IPS-11a (cell line): ENCODE data around the gene MIER3.

Source experiments
- H3K4me3 ChIP-seq: one replicate; pipeline ENCODE4 v1.5.1; 2013; ENCODE audit warnings: low read depth, low read length, control low read depth

Gene MIER3

DNA sequence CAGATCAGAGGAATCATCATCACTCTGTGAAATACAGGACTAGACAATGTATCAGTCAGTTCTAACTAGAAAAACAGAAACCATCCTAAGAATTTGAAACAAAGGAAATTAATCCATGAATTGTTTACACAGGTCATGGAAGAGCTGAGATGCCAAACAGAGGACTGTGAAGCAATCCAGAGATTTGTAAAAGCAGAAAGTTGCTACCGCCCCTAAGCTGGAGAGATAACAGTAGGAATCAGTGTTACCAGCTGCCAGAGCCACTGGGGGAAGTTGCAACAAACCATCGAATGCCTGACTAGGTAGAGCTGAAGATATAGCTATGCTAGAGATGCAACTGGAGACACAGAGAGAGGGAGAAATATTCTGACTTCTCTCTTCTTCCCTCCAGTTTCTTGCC, 10.4 kb upstream of the MIER3 start:
- H3K4me3 ChIP-seq = no peak overlapping the region

- no peak overlapping the region for H3K4me3 ChIP-seq
Measured at GRCh38 chr5:56961746-56962145, 9.8 kb upstream of the MIER3 start.

- no peak overlapping the region for H3K4me3 ChIP-seq
Measured at GRCh38 chr5:56959326-56959725, 7.4 kb upstream of the MIER3 start.

- no peak overlapping the region for H3K4me3 ChIP-seq
Measured at GRCh38 chr5:56958595-56958994, 6.7 kb upstream of the MIER3 start.

- H3K4me3 ChIP-seq = no peak overlapping the region
Measured at GRCh38 chr5:56954262-56954661, 2.3 kb upstream of the MIER3 start.

- H3K4me3 ChIP-seq = peak overlapping the region; percentile 72
Measured at GRCh38 chr5:56951126-56951945, 587 bp downstream of the MIER3 start.

- peak overlapping the region; percentile 72 for H3K4me3 ChIP-seq
Measured at GRCh38 chr5:56950626-56951125, 1.2 kb downstream of the MIER3 start.

DNA sequence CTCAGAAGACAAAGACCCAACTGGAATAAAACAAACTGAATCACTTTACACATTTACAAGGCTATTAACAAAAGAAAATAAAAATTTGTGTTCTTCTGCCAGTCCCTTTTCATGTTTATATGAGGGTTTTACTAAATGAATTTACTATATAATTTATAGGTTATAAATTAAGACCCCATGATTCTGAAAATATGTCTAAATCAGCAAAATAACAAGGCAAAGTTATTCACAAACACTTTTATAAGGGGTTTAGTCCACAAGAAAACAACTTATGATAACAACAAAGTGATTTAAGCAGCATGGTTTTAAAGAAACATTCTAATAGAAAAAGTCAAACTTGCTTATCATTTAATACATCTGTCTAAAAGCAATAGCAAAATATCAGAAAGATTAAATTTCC, 4.9 kb downstream of the MIER3 start:
- H3K4me3 ChIP-seq = no peak overlapping the region

DNA sequence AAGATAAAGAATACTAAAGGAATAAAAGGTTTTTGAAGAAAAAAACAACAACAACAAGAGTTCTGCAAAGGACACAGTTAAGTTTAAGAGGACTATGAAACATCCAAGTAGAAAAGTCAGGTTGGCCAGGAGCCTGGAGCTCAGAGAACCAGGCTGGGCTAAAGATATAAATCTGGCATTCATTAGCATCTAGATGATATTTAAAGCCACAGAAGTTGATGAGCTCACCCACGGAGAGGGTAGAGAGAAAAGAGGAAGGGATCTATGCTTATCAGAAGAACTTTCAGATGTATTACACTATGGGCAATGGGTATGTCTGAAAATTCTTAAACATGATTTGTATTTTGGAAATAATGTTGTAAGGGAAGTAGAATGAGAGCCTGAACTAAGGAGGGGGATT, 9.9 kb downstream of the MIER3 start:
- no peak overlapping the region for H3K4me3 ChIP-seq

- no peak overlapping the region for H3K4me3 ChIP-seq
Measured at GRCh38 chr5:56938858-56939257, 13.1 kb downstream of the MIER3 start.

- no peak overlapping the region for H3K4me3 ChIP-seq
Measured at GRCh38 chr5:56934325-56934724, 17.6 kb downstream of the MIER3 start.

DNA sequence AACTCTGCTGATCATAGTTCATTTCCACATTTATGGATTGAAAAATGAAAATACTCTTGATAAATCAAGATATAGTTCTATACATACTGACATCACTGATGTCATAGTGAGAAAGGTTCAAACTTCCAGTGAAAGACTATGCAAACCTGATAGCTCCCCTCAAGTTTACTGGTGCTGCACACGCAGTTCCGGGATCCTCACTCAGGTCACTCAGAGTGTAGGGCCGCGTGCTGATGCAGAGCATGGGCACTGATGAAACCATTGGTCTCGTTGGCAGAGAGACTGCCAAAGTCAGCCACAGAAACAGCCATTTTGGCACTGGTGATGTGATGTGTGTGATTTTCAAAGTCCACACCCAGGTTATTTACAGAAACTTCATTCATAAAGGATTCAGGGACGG, 29.0 kb downstream of the MIER3 start:
- H3K4me3 ChIP-seq = no peak overlapping the region

GRCh38 chr5:56919942-56920662, 31.8 kb downstream of the MIER3 start:
- no peak overlapping the region for H3K4me3 ChIP-seq

DNA sequence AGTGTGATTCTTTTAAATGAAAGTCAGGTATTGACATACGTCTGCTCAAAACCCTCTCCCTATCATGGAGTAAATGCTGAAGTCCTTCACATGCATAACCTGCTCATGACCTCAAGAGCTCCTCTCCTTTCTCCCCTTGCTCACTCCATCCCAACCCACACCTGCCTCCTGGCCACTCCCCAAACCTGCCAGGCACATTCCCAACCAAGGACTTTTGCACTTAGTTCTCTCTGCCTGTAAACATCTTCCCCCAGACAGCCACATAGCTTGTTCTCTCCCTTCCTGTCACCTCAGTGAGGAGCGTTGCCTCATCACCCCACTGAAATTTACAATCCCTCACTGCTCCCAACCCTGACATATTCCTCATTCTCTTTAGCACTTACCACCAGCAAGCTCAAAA, 33.9 kb downstream of the MIER3 start:
- H3K4me3 ChIP-seq = no peak overlapping the region

DNA sequence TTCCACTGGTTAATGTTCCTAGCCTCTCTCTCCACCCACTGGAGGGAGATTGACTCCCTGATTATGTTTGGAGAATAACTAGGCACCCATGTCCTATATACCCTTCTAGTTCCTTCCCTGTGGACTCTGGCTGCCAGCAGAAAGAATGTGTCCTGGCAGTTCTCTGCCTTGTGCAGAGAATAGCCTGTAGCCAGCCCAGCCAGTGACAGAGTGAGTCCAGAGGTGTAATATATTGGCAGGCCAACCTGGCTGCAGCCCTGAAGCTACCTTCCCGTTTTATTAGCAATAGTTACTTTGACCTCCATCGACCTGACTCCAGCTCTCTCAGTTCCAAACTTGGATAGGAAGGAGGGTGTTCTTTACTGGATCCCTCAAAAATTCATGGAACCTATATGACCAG, 34.4 kb downstream of the MIER3 start:
- no peak overlapping the region for H3K4me3 ChIP-seq

DNA sequence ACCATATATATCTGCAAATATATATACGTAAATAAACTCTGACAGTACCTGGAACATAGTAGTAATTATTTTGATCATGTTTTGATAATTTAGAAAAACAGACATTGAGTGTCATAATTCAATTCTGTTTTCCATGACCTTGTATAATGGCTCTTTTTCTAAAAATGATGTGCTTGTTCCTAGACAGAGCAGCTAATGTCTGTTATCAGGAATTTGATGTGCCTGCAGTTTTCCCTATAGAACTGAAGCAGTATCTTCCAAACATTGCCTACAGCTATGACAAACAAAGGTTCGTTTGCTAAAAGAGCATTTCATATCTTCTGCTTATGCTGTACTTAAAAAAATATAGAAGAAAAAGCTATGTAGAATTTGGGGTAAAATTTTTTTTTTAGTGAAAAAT, 37.2 kb downstream of the MIER3 start:
- no peak overlapping the region for H3K4me3 ChIP-seq

DNA sequence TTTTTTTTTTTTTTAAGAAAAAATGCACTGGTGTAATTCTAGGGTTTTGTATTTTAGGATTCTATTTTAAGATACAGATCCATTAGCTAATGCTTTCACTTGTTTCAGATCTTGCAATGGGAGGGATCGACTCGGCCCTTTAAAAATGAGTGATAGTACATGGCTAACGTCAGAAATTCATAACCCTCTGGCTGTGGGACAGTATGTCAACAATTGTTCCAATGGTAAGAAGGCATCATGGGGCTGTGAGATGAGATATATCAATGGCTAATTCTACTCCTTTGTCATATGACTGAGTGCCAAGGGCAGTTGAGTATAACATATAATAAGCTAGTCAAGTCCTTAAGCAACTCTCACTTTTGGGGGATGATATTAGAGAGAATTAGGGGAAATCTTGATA, 38.2 kb downstream of the MIER3 start:
- H3K4me3 ChIP-seq = no peak overlapping the region

- peak overlapping the region; percentile 80 for H3K4me3 ChIP-seq
Measured at GRCh38 chr5:56910210-56910965, 41.5 kb downstream of the MIER3 start.

DNA sequence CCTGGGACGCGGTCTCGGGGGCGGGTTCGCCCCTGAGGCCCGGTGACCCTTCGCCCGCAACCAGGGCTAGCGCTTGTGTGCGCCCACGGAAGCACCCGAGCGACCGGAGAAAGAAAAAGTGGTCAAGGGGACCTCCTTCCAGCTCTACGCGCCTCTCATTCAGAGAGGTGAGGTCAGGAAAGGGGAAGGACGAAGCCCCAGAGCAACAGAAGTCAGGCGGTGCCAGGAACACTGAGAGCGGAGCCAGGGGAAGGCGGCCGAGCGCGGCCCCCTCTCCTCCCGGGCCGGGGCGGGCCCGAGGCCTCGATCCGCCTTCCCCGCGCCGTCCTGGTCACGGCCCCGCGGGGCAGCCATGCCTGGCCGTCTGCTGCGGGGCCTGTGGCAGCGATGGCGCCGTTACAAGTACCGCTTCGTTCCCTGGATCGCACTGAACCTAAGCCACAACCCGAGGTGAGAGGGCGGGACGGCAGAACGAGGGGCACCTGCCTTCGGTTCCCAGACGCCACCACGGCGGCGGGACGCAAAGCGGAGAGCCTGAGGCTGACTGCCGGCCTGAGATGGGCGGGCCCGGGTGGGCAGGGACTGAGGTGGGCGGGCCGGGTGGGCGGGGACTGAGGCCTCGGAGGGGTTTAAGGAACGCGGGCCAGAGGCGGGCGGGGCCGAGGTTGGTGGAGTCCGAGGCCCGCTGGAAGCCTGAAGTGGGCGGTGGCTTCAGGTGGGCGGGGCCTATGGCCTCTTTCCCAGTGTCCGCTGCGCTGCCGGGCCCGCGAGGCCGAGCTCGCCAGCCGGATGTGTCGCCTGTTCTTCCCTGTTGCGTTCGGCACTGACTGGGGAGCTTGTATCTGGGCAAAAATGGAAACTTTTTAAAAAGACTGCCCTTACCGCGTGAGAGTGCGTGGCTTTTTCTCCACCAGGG, 42.4 kb downstream of the MIER3 start, which contains the start of gene SETD9:
Gene SETD9, plus strand, starts transcription at position 303 of the 916 bp plus-strand sequence. Its CDS starts 50 bp downstream, at position 353.
- H3K4me3 ChIP-seq = peak within 1 kb of the TSS; percentile 80

DNA sequence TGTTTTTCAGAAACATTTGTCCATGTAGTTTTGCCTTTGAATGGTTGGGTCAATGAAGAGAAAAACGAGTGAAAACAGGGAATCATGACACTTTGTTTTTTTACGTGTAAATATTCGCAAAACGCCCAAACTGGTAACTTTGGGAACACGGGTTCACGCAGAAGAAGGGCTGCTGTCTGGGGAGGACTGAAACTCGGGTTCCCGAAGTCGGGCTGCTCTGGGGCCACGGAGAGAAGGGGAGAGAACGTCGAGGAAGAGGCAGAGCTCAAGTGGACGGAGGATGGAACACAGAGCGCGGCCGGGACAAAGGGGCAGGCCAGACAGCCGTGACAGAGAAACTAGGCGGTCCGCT, 43.0 kb downstream of the MIER3 start:
- H3K4me3 ChIP-seq = peak overlapping the region; percentile 66
